K562 (cell line): ENCODE results near the gene TRIM47.

ENCODE experiments used
- CEBPZ ChIP-seq: fragments of 150-350 bp; IDR thresholded peaks from 2 replicates; pipeline ENCODE4 v1.6.1; 2014; ENCODE audit warnings: low read depth, mild to moderate bottlenecking, low read length, borderline replicate concordance
- CREM ChIP-seq: IDR thresholded peaks from 2 replicates; pipeline ENCODE4 v1.6.1; 2014; ENCODE audit warnings: antibody characterized with exemption, low read depth
- ERF ChIP-seq: fragments of 450-650 bp; formaldehyde crosslinking; IDR thresholded peaks from 2 replicates; pipeline ENCODE4 v1.4.0; 2020; ENCODE audit warnings: mild to moderate bottlenecking, mixed read lengths
- FOXJ2 ChIP-seq: fragments of 200-800 bp; sonication (Bioruptor generic); IDR thresholded peaks from 2 replicates; pipeline ENCODE4 v1.6.1; 2016; ENCODE audit warnings: missing genetic modification characterization, missing compliant biosample characterization
- HCFC1 ChIP-seq: IDR thresholded peaks from 2 replicates; pipeline ENCODE4 v1.6.1; 2012; ENCODE audit warnings: low read depth, low read length, improper control_type of control experiment
- NR3C1 ChIP-seq: sonication (generic); formaldehyde crosslinking; IDR thresholded peaks from 2 replicates; pipeline ENCODE4 v1.8.1; 2022; ENCODE audit warnings: missing genetic modification reagents
- POLR2A ChIP-seq: fragments of 450-650 bp; conservative IDR thresholded peaks from 2 replicates; pipeline ENCODE4 v1.6.1; 2016
- U2AF2 ChIP-seq: fragments of 200-400 bp; formaldehyde crosslinking; optimal IDR thresholded peaks from 2 replicates; pipeline ENCODE3; 2017; ENCODE audit warnings: low read depth, mild to moderate bottlenecking, low read length
- ZNF23 ChIP-seq: fragments of 250-450 bp; sonication (Bioruptor Pico); IDR thresholded peaks from 2 replicates; pipeline ENCODE4 v1.4.0; 2020; ENCODE audit warnings: mild to moderate bottlenecking
- ZNF347 ChIP-seq: fragments of 450-650 bp; formaldehyde crosslinking; IDR thresholded peaks from 2 replicates; pipeline ENCODE4 v1.4.0; 2020; ENCODE audit warnings: low read depth, mild to moderate bottlenecking, moderate library complexity
- ZNF830 ChIP-seq: fragments of 250-450 bp; sonication (Bioruptor Pico); IDR thresholded peaks from 2 replicates; pipeline ENCODE4 v1.5.0; 2021; ENCODE audit warnings: mild to moderate bottlenecking
- TF ChIP-seq, protein P1 (sequence below): IDR thresholded peaks from 3 replicates; pipeline ENCODE4 v1.6.1; 2011; ENCODE audit warnings: borderline replicate concordance, mild to moderate bottlenecking, moderate library complexity; ENCODE audit not compliant: insufficient read length; ENCODE audit errors: extremely low read depth
- TF ChIP-seq, protein P2 (sequence below), 3 experiments: IDR thresholded peaks in 2 of 3; conservative IDR thresholded peaks in 1 of 3; 2 replicates each; pipeline ENCODE4 v1.5.1; 2011 to 2012; ENCODE audit warnings: low read length in 3 of 3, mild to moderate bottlenecking in 3 of 3, control low read depth in 2 of 3, improper control_type of control experiment in 1 of 3, inconsistent platforms in 1 of 3, low read depth in 1 of 3, mixed read lengths in 1 of 3, moderate library complexity in 1 of 3; ENCODE audit not compliant: insufficient read depth in 2 of 3
- TF ChIP-seq, protein P3 (sequence below): fragments of 250-450 bp; sonication (Bioruptor Pico); IDR thresholded peaks from 2 replicates; pipeline ENCODE4 v1.5.0; 2022; ENCODE audit warnings: mild to moderate bottlenecking

DNA sequence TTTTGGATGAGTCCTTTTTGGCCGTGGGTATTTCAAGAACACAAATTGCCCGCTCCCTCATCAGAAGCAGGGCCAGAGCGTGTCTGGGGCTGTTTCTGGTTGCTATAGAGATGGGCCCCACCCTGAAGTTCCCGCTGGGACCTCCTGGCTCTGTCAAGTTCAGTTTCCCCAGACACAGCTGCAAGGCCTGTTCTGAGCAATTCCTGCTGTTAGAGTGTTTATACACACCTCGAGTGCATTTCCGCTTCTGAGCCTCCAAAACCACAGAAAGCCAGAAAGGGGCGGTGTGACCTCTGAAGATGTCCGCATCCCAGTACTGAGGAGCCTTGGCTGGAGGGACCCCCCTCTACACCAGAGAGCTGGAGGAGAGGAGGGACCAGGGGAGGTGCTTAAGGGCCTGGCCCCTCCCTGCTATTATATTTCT is 13.9 kb downstream of the TRIM47 start:
- TF ChIP-seq CREM (no peak), HCFC1 (no peak), ZNF347 (CRISPR knock-in tag) (no peak), CEBPZ (no peak), FOXJ2 (no peak), U2AF2 (no peak), ERF (CRISPR knock-in tag) (no peak), POLR2A (no peak), NR3C1 (CRISPR knock-in tag) (no peak), ZNF23 (CRISPR knock-in tag) (no peak), ZNF830 (CRISPR knock-in tag) (no peak)
- TF ChIP-seq, protein P1, sequence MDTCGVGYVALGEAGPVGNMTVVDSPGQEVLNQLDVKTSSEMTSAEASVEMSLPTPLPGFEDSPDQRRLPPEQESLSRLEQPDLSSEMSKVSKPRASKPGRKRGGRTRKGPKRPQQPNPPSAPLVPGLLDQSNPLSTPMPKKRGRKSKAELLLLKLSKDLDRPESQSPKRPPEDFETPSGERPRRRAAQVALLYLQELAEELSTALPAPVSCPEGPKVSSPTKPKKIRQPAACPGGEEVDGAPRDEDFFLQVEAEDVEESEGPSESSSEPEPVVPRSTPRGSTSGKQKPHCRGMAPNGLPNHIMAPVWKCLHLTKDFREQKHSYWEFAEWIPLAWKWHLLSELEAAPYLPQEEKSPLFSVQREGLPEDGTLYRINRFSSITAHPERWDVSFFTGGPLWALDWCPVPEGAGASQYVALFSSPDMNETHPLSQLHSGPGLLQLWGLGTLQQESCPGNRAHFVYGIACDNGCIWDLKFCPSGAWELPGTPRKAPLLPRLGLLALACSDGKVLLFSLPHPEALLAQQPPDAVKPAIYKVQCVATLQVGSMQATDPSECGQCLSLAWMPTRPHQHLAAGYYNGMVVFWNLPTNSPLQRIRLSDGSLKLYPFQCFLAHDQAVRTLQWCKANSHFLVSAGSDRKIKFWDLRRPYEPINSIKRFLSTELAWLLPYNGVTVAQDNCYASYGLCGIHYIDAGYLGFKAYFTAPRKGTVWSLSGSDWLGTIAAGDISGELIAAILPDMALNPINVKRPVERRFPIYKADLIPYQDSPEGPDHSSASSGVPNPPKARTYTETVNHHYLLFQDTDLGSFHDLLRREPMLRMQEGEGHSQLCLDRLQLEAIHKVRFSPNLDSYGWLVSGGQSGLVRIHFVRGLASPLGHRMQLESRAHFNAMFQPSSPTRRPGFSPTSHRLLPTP, result no peak
- TF ChIP-seq, protein P2, sequence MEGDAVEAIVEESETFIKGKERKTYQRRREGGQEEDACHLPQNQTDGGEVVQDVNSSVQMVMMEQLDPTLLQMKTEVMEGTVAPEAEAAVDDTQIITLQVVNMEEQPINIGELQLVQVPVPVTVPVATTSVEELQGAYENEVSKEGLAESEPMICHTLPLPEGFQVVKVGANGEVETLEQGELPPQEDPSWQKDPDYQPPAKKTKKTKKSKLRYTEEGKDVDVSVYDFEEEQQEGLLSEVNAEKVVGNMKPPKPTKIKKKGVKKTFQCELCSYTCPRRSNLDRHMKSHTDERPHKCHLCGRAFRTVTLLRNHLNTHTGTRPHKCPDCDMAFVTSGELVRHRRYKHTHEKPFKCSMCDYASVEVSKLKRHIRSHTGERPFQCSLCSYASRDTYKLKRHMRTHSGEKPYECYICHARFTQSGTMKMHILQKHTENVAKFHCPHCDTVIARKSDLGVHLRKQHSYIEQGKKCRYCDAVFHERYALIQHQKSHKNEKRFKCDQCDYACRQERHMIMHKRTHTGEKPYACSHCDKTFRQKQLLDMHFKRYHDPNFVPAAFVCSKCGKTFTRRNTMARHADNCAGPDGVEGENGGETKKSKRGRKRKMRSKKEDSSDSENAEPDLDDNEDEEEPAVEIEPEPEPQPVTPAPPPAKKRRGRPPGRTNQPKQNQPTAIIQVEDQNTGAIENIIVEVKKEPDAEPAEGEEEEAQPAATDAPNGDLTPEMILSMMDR (IDR thresholded peaks at IDR 0.05 in 2 of 3, conservative IDR thresholded peaks at IDR 0.05 in 1 of 3; ENCODE audit: insufficient read depth in 2 of 3, low read depth in 1 of 3, low read length in 3 of 3), result no peak; a peak in 1 of 6 replicates
- TF ChIP-seq, protein P3, sequence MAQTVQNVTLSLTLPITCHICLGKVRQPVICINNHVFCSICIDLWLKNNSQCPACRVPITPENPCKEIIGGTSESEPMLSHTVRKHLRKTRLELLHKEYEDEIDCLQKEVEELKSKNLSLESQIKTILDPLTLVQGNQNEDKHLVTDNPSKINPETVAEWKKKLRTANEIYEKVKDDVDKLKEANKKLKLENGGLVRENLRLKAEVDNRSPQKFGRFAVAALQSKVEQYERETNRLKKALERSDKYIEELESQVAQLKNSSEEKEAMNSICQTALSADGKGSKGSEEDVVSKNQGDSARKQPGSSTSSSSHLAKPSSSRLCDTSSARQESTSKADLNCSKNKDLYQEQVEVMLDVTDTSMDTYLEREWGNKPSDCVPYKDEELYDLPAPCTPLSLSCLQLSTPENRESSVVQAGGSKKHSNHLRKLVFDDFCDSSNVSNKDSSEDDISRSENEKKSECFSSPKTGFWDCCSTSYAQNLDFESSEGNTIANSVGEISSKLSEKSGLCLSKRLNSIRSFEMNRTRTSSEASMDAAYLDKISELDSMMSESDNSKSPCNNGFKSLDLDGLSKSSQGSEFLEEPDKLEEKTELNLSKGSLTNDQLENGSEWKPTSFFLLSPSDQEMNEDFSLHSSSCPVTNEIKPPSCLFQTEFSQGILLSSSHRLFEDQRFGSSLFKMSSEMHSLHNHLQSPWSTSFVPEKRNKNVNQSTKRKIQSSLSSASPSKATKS (CRISPR knock-in tag), result no peak
